Mucosa of stomach (tissue), 1 donor: ENCODE results near the gene TGFB3.
"Not testable (repeated sequence)": the region's sequence is repeated elsewhere in the genome, so short reads cannot be mapped to it uniquely, and the experiment has no call there.

ENCODE experiments used
- H3K27me3 ChIP-seq: one replicate; pipeline ENCODE4 v1.7.0; 2013; ENCODE audit warnings: mild to moderate bottlenecking, low read length; ENCODE audit not compliant: control insufficient read depth, insufficient read depth
- H3K36me3 ChIP-seq: one replicate; pipeline ENCODE4 v1.7.0; 2013; ENCODE audit warnings: low read length; ENCODE audit not compliant: control insufficient read depth, insufficient read depth
- H3K4me1 ChIP-seq: one replicate; pipeline ENCODE4 v1.7.0; 2013; ENCODE audit warnings: mild to moderate bottlenecking, low read length; ENCODE audit not compliant: control insufficient read depth, insufficient read depth
- H3K4me3 ChIP-seq: one replicate; pipeline ENCODE4 v1.7.0; 2013; ENCODE audit warnings: low read length
- H3K9ac ChIP-seq: one replicate; pipeline ENCODE4 v1.7.0; 2013; ENCODE audit warnings: mild to moderate bottlenecking, low read length, moderate library complexity
- H3K9me3 ChIP-seq: one replicate; pipeline ENCODE4 v1.7.0; 2013; ENCODE audit warnings: mild to moderate bottlenecking, low read length, moderate library complexity; ENCODE audit not compliant: control insufficient read depth
- donor health status: Pancreatic carcinoma.

TGFB3 gene

DNA sequence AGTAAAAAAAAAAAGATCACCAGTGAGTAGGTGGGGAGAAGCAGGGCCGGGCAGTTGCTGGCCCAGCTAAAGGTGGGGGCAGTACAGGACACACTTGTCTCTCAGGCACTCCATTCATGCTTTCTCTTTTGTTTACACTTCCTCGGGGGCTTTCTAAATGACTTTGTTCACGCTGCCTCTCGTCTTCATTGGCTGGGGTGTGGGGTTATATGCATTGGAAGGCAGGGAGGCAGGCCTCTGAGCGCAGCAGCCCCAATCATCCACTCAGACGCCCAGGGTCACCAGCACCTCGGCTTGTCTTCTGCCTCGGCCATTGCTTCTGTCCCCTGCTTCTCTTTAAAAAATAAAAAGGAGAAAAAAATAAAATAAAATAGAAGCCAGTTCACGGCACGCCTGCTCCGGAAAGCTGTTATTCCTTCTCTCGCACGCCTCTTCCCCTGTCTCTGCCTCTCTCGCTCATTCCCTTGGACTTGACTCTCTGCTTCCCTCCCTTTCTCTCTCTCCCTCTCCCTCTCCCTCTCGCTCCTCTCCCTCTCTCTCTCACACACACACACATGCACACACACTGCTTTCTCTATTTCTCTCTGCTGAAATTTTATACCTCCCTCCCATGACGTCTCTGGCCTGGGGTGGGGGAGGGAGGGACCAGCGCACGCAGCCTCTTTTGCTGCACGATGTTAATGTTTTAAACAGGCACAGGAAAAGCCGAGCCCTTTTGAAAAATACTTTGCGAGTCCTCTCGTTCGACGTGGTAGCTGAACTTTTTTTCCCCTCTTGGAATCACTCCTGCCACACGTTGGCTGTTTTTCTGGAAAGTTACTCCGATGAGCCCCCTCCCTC is at the start of gene TGFB3:
TSS of gene TGFB3 (minus strand) at position 570 of the 840 bp plus-strand sequence. CDS start 1,102 bp downstream, outside the sequence.
- H3K36me3 ChIP-seq, result no peaks in the 10 kb centered on the region
- H3K4me3 ChIP-seq, result peak within 1 kb of the TSS; percentile 47
- peak within 1 kb of the TSS; percentile 90 for H3K9ac ChIP-seq
- H3K4me1 ChIP-seq, result peaks cover 25% of the 10 kb centered on the region
- no peaks in the 10 kb centered on the region for H3K27me3 ChIP-seq
- H3K9me3 ChIP-seq, result no peaks in the 10 kb centered on the region

DNA sequence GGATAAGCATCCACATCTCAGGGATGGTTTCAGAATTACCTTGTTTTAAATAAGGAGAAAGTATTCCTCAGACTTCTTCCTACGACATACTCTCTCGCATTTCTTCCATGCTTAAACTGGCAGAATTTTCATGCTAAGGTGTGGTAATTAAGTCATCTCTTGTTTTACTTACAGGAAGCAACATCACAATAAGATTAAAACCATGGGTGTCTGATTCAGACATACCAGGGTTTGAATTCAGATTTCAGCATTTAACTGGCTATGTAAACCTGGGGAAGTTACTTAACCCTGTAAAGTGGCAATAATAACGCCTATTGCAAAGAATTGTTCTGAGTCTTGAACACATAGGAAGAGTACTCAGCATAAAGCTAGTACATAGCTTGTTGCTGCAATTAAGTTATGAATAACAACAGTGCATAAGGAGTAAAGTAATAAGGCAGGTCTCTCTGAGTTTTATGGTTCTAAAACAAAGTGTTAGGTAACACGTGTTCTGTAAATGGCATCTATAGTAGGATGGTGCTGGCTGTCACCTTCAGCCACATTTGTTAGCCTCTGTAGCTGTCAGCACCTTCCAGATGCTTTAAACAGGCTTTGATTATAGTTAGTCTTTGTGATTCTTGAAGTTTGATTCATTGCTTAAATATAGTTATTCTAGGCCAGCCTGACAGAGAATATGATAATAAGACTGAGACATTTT is 42.6 kb upstream of the TGFB3 start:
- Histone ChIP-seq H3K4me3 (no peak overlapping the region), H3K9ac (no peak overlapping the region), H3K27me3 (no peaks in the 10 kb centered on the region), H3K4me1 (no peaks in the 10 kb centered on the region), H3K36me3 (peaks cover 4% of the 10 kb centered on the region), H3K9me3 (no peaks in the 10 kb centered on the region)

DNA sequence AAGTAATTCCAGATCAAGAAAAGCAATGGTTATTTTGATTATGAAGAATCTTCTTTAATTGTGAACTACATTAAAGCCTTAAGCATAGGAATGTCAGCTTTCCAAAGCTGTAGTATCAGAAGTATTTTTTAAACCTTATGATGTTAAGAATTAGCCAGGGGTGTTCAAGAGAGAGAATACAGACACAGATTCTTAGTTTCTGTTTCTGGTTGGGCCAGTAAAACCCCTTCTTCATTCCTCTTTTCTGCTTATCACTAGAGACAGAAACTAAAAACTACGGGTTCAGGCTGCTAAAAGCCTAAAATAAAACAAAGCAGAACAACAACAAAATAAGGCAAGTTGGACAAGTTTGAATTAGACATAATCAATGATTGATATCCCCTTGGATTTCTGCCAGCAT is 42.0 kb upstream of the TGFB3 start:
- no peaks in the 10 kb centered on the region for H3K27me3 ChIP-seq

DNA sequence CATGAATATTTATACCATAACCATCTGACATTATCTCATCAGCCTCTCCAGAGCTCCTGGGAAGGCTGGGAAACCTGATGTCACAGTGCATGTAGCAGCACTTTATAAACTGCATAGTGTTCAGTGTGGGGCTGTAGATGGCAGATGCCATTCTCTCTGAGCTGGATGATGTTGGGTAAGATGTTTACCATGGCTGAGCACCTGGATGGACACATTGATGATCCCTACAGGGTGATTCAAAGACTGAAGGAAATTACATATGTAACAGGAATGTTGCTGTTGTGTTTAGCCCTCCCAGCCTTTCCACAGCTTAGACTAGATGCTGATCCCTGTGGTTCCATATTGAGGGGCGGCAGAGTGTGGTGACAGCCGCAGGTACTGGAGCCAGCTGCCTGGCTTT is 41.2 kb upstream of the TGFB3 start:
- H3K36me3 ChIP-seq, result peaks cover 4% of the 10 kb centered on the region
- H3K4me1 ChIP-seq, result no peaks in the 10 kb centered on the region
- H3K4me3 ChIP-seq, result no peak overlapping the region
- no peaks in the 10 kb centered on the region for H3K27me3 ChIP-seq
- H3K9ac ChIP-seq, result no peak overlapping the region
- H3K9me3 ChIP-seq, result no peaks in the 10 kb centered on the region

More for the DNA sequence above, 42.0 kb upstream of the TGFB3 start:
- Histone ChIP-seq H3K9me3 (no peaks in the 10 kb centered on the region), H3K9ac (no peak overlapping the region), H3K36me3 (peaks cover 4% of the 10 kb centered on the region), H3K4me3 (no peak overlapping the region), H3K4me1 (no peaks in the 10 kb centered on the region)

DNA sequence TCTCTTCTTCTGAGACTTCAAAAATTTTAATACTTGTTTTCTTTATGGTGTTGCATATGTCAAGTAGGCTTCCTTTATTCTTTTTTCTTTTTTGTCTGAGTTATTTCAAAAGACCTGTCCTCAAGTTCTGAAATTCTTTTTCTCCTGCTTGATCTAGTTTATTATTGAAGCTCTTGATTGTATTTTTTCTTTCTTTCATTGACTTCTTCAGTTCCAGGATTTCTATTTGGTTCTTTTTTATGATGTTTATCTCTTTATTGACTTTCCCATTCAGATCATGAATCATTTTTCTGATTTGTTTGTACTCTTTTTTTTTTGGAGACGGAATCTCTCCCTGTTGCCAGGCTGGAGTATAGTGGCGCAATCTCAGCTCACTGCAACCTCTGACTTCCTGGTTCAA is 37.9 kb upstream of the TGFB3 start:
- H3K4me3 ChIP-seq, result no peak overlapping the region
- H3K27me3 ChIP-seq, result no peaks in the 10 kb centered on the region
- H3K9me3 ChIP-seq, result no peaks in the 10 kb centered on the region
- no peaks in the 10 kb centered on the region for H3K4me1 ChIP-seq
- no peak overlapping the region for H3K9ac ChIP-seq
- H3K36me3 ChIP-seq, result peaks cover 4% of the 10 kb centered on the region

DNA sequence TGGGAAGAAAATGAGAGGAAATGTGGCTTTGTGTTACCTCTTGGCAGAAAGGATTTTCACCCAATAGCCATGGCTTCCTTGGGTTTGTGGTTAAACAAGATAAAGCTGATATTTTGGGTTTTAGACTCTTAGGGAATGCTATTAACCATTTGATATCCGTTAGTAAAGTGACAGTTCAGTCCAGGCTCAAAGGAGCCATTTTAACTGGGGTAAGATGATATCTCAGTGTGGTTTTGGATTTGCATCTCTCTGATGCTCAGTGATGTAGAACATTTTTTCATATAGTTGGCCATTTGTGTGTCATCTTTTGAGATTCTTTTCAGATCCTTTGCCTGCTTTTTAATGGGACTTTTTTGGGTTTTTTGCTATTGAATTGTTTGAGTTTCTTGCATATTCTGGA is 33.9 kb upstream of the TGFB3 start:
- Histone ChIP-seq H3K36me3 (peaks cover 5% of the 10 kb centered on the region), H3K4me1 (no peaks in the 10 kb centered on the region), H3K9me3 (no peaks in the 10 kb centered on the region), H3K9ac (no peak overlapping the region), H3K27me3 (no peaks in the 10 kb centered on the region), H3K4me3 (no peak overlapping the region)

DNA sequence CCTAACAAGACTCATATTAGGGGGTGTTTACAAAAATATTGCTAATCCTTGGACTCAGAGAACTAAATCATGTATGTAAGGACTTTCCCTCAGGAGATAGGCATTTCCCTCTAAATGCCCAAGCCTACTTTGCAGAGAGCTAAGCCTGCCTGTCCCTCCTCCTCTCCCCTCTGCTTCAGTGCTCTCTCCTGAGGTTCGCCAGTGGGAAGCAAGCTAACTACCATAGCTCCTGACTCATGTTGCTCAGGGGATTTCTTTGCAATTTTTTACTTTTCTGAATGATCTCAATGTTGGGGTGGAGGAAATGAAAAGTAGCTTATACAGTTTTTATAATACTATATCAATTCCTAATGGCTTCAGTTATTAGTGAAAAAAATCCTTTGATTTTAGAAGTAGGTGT is 33.4 kb upstream of the TGFB3 start:
- H3K27me3 ChIP-seq, result no peaks in the 10 kb centered on the region
- H3K9ac ChIP-seq, result no peak overlapping the region
- H3K36me3 ChIP-seq, result peaks cover 5% of the 10 kb centered on the region
- H3K4me1 ChIP-seq, result no peaks in the 10 kb centered on the region
- no peak overlapping the region for H3K4me3 ChIP-seq
- H3K9me3 ChIP-seq, result no peaks in the 10 kb centered on the region

DNA sequence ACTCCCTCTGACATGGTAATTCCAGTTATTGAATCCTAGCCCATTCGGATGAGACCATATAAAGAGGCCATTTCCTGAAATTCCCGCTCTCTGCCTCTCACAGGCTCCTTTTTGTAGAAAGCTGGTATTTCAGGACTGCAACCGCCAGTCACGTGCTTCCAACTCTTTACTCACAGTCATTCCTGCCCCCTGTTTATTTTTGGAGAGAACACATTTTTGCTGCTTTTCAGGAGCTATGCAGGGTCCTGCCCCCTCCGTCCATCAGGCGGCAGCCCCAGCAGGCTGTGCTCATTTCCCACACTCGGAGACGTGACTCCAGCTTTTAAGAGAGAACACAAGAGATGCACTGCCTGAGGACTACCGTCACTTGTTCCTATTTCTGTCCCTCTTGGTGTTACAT is 30.6 kb upstream of the TGFB3 start:
- no peaks in the 10 kb centered on the region for H3K27me3 ChIP-seq
- no peak overlapping the region for H3K9ac ChIP-seq
- no peak overlapping the region for H3K4me3 ChIP-seq
- H3K4me1 ChIP-seq, result no peaks in the 10 kb centered on the region
- H3K9me3 ChIP-seq, result no peaks in the 10 kb centered on the region
- peaks cover 5% of the 10 kb centered on the region for H3K36me3 ChIP-seq

DNA sequence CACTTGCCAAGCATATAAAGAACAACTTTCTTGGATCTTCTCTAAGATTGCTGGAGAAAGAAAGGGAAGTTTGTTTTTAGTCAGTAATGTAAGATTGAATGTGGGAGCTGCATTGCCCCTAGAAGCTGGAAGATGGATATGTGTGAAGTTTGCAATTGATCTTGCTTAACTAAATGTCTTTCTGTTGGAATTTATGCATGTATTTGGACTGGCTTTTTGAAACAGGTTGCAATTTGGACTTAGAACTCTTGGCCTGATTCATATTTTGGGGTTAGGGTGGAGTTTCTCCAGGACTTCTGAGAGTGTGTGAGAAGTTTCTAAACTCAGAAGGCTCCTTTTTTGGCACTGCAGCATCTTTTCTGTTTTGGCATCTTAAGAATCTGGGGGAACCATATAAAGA is 30.1 kb upstream of the TGFB3 start:
- no peaks in the 10 kb centered on the region for H3K4me1 ChIP-seq
- no peaks in the 10 kb centered on the region for H3K9me3 ChIP-seq
- H3K9ac ChIP-seq, result no peak overlapping the region
- no peak overlapping the region for H3K4me3 ChIP-seq
- H3K27me3 ChIP-seq, result no peaks in the 10 kb centered on the region
- H3K36me3 ChIP-seq, result peaks cover 5% of the 10 kb centered on the region

DNA sequence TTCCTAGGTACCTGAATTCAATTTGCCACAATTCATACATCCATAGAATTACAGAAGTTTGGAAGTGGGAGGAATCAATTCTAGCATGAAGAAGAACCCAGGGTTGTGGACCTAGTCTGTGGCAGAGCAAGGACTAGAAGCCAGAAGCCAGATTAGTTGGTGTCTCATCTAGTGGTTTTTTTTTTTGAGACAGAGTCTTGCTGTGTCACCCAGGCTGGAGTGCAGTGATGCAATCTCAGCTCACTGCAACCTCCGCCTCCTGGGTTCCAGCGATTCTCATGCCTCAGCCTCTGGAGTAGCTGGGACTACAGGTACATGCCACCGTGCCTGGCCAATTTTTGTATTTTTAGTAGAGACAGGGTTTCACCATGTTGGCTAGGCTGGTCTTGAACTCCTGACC is 27.8 kb upstream of the TGFB3 start:
- not testable (repeated sequence) for H3K4me1 ChIP-seq, H3K9ac ChIP-seq

DNA sequence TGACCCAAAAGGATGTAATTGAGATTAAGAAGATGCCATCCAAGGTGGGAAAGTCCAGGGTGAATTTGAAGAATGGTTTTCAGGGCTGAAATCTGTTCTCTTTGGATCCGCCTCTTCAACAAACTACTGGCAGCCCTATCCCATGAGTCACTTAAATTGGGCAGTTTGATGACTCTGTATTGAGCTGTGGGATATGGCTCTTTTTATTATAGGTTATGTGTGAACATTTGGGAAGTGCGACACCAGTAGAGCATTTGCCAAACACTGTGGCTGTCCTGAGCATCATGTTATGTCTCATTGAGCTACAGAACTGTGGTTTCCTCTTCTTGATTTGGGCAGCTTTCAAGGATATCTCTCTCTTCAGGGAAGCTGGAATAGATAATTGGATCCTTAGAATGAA is 26.1 kb upstream of the TGFB3 start:
- Histone ChIP-seq H3K27me3 (no peaks in the 10 kb centered on the region), H3K4me1 (no peaks in the 10 kb centered on the region), H3K4me3 (no peak overlapping the region), H3K9ac (no peak overlapping the region), H3K9me3 (no peaks in the 10 kb centered on the region), H3K36me3 (no peaks in the 10 kb centered on the region)

More for the DNA sequence above, 27.8 kb upstream of the TGFB3 start:
- H3K36me3 ChIP-seq, H3K27me3 ChIP-seq, H3K9me3 ChIP-seq, H3K4me3 ChIP-seq: not testable (repeated sequence)

DNA sequence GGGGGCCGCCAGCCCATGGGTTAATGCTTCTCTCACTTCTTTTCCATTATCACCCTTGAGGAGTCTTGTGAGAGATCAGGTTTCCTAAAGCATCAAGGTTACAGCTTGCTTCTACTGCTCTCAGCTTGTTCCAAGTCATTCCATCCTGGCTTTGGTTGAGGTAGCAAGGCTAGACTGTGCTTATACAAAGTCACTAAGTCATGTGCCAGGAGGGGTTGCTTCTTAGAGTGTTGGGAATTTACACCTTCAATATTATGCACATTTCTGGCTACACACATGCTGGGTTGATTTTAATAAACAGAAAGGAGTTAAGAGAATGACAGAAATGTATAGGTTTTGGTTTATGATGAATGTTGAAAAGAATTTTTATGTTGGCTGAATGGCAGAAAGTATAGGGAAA is 25.6 kb upstream of the TGFB3 start:
- Histone ChIP-seq H3K27me3 (no peaks in the 10 kb centered on the region), H3K4me3 (no peak overlapping the region), H3K36me3 (no peaks in the 10 kb centered on the region), H3K9me3 (no peaks in the 10 kb centered on the region), H3K4me1 (no peaks in the 10 kb centered on the region), H3K9ac (no peak overlapping the region)
